Stimulated activated CD8-positive, alpha-beta memory T cell treated with anti-CD3 and anti-CD28 coated beads, Interleukin-7, amount 100 ng/mL, for 48 hours (primary cell): ENCODE measurements around the gene DET1.
"Not testable (repeated sequence)": the region's sequence is repeated elsewhere in the genome, so short reads cannot be mapped to it uniquely, and the experiment has no call there.

Experiments used
- DNase-seq, 2 donors: peaks; one replicate each; pipeline ENCODE4 v3.0.0-alpha.2; 2020; ENCODE audit warnings: low read depth in 1 of 2; ENCODE audit errors: extremely low read depth in 1 of 2

The DET1 gene

GRCh38 chr15:88546248-88547129 lies at the start of gene DET1:
Gene DET1, minus strand, starts transcription at chr15:88546681. Its CDS starts 14,976 bp downstream, at chr15:88531705.
- DNase-seq, result peak; percentile 89 to 95

DNA sequence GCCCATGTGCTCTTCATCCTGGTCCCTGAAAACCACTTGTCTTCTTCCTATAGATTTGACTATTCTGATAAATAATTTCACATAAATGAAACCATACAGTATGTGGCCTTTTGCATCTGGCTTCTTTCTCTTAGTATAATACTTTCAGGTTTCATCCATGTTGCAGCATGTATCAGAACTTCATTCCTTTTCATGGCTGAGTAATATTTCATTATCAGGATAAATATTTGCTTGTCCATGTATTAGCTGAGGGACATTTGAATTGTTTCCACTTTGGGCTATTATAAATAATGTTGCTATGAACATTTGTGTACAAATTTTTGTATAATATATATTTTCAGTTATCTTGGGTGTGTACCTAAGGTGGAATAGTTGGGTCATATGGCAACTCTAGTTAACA lies 44.9 kb upstream of the DET1 start:
- DNase-seq, result no peak

GRCh38 chr15:88590759-88591158 lies 44.3 kb upstream of the DET1 start:
- no peak for DNase-seq

DNA sequence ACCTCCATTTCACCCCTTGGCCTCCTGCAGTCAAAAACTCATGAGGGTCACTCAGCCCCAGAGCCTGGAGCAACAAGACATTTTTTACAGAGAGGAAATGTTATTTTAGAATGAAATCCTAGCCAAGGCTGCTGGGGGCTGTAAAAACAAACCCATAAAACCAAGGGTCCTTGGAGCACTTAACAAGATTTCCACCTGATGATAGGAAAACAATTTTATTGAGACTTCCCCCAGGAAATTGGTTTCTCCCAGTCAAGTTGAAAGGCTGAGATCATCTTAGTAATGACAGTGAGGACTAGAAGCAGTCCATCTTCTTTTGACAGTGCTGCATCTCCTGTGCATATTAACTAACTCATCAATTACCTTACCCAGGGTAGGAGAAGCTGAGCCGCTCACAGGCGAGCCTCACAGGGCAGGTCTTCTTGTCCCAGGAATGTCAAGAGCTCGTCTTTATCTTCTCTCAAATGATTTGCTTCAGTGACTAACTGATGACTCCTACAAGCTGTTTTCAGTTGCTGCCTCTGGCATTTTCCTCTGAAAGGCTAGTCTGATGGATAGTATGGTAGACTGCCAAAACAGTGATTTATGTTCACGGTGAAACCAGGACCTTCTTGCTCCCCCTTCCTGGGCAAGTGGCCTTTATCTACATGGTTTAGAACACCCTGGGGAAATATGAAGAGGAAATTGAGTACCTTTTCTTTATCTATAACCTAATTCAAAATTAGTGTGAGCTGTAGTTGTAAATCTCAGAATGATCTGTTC lies 40.1 kb upstream of the DET1 start:
- no peak for DNase-seq

- DNase-seq, result no peak
These were observed 34.1 kb upstream of the DET1 start for GRCh38 chr15:88580532-88580931.

- DNase-seq, result no peak
These were observed 32.8 kb upstream of the DET1 start for GRCh38 chr15:88579322-88579721.

- DNase-seq, result no peak
These were observed 28.2 kb upstream of the DET1 start for GRCh38 chr15:88574655-88575054.

GRCh38 chr15:88574077-88574476 lies 27.6 kb upstream of the DET1 start:
- no peak for DNase-seq

DNA sequence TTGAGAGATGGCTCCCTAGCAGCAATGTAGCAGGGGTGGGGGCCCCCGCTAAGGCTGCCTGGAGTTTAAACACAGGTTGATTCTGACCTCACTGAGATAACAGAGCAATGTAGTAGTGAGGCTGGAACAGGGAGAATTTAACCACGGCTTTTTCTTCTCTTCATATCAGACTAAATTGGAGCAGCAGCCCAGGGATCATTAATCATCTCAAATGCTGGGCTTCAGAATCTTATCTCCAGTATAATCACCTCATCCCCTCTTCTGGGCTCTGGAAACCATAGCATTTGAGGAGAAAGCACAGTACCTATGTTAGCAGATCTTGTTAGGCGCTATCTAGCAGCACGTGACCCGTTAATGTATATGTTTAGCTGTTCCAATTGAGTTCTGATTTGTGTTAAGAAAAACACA lies 25.4 kb upstream of the DET1 start:
- no peak for DNase-seq

GRCh38 chr15:88571153-88571851 lies 24.8 kb upstream of the DET1 start:
- DNase-seq, result no peak

GRCh38 chr15:88568589-88568988 lies 22.1 kb upstream of the DET1 start:
- no peak for DNase-seq

DNA sequence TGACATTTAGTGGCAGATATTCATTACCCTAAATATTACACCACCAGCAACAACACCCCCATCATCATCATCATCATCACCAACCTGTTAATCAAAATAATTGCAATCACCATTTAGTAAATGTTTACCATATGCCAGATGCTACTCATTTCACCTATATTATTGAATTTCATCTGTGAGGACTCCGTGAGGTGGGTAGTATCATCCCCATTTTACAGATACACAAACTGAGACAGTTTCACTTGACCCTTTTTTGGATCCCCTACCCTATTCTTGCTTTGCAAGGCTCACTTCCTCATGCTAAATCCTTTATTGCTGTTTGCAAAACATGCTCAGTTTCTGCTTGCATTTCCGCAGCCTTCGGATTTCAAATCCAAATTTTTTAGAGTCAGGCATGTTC lies 18.3 kb upstream of the DET1 start:
- no peak for DNase-seq

GRCh38 chr15:88563638-88564037 lies 17.2 kb upstream of the DET1 start:
- DNase-seq, result no peak

DNA sequence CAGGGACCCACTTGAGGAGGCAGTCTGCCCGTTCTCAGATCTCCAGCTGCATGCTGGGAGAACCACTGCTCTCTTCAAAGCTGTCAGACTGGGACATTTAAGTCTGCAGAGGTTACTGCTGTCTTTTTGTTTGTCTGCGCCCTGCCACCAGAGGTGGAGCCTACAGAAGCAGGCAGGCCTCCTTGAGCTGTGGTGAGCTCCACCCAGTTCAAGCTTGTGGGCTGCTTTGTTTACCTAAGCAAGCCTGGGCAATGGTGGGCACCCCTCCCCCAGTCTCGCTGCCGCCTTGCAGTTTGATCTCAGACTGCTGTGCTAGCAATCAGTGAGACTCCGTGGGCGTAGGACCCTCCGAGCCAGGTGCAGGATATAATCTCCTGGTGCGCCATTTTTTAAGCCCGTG lies 13.1 kb upstream of the DET1 start:
- DNase-seq, result not testable (repeated sequence)

- DNase-seq, result not testable (repeated sequence)
These were observed 11.5 kb upstream of the DET1 start for GRCh38 chr15:88558026-88558425.

GRCh38 chr15:88548009-88548408 lies 1.5 kb upstream of the DET1 start:
- not testable (repeated sequence) for DNase-seq

DNA sequence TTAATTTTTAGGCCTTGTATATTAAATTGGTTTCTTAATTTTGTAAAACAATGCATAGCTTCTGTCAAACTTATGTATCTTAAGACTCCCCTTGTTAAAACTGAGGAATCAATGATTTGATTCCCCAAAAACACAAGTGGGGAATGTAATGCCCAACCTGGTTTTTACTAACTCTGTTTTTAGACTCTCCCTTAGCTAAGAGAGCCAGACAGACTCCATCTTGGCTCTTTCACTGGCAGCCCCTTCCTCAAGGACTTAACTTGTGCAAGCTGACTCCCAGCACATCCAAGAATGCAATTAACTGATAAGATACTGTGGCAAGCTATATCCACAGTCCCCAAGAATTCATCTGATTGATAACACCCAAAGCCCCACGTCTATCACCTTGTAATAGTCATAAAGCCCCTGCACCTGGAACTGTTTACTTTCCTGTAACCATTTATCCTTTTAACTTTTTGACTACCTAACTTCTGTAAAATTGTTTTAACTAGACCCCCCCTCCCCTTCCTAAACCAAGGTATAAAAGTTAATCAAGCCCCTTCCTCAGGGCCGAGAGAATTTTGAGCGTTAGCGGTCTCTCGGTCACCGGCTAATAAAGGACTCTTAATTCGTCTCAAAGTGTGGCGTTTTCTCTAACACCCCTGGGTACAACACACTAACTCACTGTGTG lies 768 bp downstream of the DET1 start:
- DNase-seq, result not testable (repeated sequence)

DNA sequence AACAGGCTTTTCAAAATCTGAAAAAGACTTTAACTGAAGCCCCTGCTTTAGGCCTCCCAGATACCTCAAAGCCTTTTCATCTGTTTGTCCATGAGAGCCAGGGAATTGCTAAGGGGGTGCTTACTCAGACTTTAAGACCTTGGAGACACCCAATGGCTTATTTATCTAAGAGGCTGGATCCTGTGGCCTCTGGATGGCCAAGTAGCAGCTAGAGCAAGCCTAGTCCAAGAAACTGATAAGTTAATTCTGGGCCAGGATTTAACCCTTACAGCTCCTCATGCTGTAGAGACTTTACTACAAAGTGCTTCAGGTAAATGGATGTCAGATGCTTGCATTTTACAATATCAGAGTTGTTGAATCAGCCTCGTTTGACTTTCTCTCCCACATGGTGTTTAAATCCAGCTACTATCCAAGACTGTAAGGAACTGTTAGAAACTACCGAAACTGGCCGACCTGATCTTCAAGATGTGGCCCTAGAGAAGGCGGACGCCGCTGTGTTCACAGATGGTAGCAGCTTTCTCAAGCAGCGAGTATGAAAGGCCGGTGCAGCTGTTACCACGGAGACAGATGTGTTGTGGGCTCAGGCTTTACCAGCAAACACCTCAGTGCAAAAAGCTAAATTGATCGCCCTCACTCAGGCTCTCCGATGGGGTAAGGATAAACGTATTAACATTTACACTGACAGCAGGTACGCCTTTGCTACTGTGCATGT lies 3.3 kb downstream of the DET1 start:
- no peak for DNase-seq

DNA sequence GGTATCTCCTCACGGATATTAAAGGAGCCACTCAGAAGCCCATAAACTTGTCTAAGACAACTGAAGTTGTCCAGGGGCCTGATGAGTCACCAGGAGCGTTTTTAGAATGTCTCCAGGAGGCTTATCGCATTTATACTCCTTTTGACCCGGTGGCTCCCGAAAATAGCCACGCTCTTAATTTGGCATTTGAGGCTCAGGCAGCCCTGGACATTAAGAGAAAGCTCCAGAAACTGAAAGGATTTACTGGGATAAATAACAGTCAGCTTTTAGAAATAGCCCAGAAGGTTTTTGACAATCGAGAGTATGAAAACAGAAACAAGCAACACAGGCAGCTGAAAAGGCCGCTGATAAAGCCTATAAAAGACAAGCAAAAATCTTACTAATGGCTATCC lies 4.1 kb downstream of the DET1 start:
- DNase-seq, result no peak

- no peak for DNase-seq
These were observed 4.7 kb downstream of the DET1 start for GRCh38 chr15:88541709-88542341.
